Measurements from ENCODE around the gene MAGOH. TPM values are rescaled to one million over a fixed set of nuclear protein-coding genes. Genes with fewer than 3 reads are reported as not detected.

The MAGOH gene
- total and polyA plus RNA-seq, 9 of the 15 experiments (the other 6 are each of a cell fraction or from before 2014, with no cell fraction given): 102 to 342 (median 135) TPM

DNA sequence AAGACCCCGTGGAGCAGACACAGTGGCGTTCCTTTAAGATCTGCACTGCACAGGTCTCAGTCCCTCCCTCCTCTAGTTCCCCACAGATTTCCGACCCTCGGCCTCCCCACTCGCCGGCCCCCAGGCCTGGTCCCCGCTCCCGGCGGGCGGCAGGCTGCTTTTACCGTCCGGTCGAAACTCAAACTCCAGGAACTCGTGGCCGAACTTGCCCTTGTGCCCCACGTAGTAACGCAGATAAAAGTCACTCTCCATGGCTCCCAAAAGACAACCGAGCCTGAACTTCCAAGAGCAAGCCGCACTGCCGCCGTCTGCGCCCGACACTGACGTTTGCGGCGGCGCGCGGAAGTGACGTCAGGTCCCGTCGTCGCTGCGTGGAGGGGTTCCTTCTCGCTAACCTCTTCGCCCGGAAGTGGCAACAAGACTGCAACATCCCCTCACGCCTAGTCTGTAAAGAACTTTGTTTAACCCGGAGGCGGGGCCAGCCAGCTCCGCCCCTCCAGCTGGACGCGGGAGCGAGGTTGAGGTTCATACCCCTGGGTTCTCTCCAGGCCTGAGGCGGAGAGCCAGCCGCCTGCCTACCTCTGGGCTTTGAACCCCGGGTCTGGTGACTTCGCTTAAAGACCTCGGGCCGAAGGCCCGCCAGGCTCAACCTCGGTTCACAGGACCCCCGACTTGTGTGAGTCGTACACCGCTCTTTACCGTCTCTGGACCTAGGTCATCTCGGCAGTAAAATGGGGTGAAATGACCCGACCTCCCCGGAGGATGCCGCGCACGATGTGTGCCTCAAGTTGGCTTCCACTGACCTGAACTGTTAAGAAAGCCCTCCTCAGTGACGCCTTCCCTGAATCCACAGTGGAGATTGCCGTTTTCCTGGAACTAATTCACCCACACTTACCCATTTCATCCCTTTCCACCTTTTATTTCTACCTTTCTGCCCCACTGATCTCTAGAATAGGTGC, at the start of gene MAGOH (continued):
- TF ChIP-seq TOE1 (IDR thresholded peaks at IDR 0.05; ENCODE audit: borderline replicate concordance) (0 out of 2 replicates have a peak, but pooled peaks have one; percentile 22), TOE1 (CRISPR knock-in tag; IDR thresholded peaks at IDR 0.05; ENCODE audit: borderline replicate concordance, low read depth) (no peak), CBX3 (IDR thresholded peaks at IDR 0.05; ENCODE audit: borderline replicate concordance in 1 of 2, low read length in 2 of 2) (no peak), RAD51 (IDR thresholded peaks at IDR 0.05; ENCODE audit: borderline replicate concordance, low read depth) (0 out of 2 replicates have a peak, but pooled peaks have one; percentile 13), SREBF2 (CRISPR knock-in tag; IDR thresholded peaks at IDR 0.05) (no peak), SMAD4 (CRISPR knock-in tag; conservative IDR thresholded peaks at IDR 0.05) (peak; percentile 64; the same call in 1 of the 2 replicates), MTA3 (IDR thresholded peaks at IDR 0.05; ENCODE audit: borderline replicate concordance) (peak; percentile 70; the same call in 1 of the 2 replicates), GTF2A2 (tag; IDR thresholded peaks at IDR 0.05) (no peak), POU5F1 (IDR thresholded peaks at IDR 0.05; ENCODE audit: borderline replicate concordance, low read depth, low read length, partially characterized antibody) (no peak), ZBTB7A (IDR thresholded peaks at IDR 0.05; ENCODE audit: borderline replicate concordance, control insufficient read depth, low read depth, low read length) (peak; percentile 52; the same call in 1 of the 2 replicates), MECOM (CRISPR knock-in tag; IDR thresholded peaks at IDR 0.05) (no peak)
- TF ChIP-seq, protein P1, sequence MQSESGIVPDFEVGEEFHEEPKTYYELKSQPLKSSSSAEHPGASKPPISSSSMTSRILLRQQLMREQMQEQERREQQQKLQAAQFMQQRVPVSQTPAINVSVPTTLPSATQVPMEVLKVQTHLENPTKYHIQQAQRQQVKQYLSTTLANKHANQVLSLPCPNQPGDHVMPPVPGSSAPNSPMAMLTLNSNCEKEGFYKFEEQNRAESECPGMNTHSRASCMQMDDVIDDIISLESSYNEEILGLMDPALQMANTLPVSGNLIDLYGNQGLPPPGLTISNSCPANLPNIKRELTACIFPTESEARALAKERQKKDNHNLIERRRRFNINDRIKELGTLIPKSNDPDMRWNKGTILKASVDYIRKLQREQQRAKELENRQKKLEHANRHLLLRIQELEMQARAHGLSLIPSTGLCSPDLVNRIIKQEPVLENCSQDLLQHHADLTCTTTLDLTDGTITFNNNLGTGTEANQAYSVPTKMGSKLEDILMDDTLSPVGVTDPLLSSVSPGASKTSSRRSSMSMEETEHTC (IDR thresholded peaks at IDR 0.05): no peak
- TF ChIP-seq, protein P2, sequence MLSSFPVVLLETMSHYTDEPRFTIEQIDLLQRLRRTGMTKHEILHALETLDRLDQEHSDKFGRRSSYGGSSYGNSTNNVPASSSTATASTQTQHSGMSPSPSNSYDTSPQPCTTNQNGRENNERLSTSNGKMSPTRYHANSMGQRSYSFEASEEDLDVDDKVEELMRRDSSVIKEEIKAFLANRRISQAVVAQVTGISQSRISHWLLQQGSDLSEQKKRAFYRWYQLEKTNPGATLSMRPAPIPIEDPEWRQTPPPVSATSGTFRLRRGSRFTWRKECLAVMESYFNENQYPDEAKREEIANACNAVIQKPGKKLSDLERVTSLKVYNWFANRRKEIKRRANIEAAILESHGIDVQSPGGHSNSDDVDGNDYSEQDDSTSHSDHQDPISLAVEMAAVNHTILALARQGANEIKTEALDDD (IDR thresholded peaks at IDR 0.05): peak; percentile 70; the same call in 1 of the 2 replicates
- TF ChIP-seq, protein P3, sequence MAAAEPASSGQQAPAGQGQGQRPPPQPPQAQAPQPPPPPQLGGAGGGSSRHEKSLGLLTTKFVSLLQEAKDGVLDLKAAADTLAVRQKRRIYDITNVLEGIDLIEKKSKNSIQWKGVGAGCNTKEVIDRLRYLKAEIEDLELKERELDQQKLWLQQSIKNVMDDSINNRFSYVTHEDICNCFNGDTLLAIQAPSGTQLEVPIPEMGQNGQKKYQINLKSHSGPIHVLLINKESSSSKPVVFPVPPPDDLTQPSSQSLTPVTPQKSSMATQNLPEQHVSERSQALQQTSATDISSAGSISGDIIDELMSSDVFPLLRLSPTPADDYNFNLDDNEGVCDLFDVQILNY (CRISPR knock-in tag; IDR thresholded peaks at IDR 0.05): no peak
- TF ChIP-seq, protein P4, sequence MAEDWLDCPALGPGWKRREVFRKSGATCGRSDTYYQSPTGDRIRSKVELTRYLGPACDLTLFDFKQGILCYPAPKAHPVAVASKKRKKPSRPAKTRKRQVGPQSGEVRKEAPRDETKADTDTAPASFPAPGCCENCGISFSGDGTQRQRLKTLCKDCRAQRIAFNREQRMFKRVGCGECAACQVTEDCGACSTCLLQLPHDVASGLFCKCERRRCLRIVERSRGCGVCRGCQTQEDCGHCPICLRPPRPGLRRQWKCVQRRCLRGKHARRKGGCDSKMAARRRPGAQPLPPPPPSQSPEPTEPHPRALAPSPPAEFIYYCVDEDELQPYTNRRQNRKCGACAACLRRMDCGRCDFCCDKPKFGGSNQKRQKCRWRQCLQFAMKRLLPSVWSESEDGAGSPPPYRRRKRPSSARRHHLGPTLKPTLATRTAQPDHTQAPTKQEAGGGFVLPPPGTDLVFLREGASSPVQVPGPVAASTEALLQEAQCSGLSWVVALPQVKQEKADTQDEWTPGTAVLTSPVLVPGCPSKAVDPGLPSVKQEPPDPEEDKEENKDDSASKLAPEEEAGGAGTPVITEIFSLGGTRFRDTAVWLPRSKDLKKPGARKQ (CRISPR knock-in tag; IDR thresholded peaks at IDR 0.05): peak; percentile 80; the same call in 1 of the 2 replicates
- TF ChIP-seq, protein P5, sequence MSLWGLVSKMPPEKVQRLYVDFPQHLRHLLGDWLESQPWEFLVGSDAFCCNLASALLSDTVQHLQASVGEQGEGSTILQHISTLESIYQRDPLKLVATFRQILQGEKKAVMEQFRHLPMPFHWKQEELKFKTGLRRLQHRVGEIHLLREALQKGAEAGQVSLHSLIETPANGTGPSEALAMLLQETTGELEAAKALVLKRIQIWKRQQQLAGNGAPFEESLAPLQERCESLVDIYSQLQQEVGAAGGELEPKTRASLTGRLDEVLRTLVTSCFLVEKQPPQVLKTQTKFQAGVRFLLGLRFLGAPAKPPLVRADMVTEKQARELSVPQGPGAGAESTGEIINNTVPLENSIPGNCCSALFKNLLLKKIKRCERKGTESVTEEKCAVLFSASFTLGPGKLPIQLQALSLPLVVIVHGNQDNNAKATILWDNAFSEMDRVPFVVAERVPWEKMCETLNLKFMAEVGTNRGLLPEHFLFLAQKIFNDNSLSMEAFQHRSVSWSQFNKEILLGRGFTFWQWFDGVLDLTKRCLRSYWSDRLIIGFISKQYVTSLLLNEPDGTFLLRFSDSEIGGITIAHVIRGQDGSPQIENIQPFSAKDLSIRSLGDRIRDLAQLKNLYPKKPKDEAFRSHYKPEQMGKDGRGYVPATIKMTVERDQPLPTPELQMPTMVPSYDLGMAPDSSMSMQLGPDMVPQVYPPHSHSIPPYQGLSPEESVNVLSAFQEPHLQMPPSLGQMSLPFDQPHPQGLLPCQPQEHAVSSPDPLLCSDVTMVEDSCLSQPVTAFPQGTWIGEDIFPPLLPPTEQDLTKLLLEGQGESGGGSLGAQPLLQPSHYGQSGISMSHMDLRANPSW (CRISPR knock-in tag; IDR thresholded peaks at IDR 0.05): no peak

Data from K562 (cell line).